GM12878 (cell line): ENCODE results near the gene NT5C3B. TPM values are rescaled to one million over a fixed set of nuclear protein-coding genes. Genes with fewer than 3 reads are reported as not detected.

ENCODE experiments used
- ATAC-seq: fragments of 200-7000 bp; cut with Tn5 transposase; 3 replicates; pipeline ENCODE4 v1.9.1; 2020; ENCODE audit warnings: mild to moderate bottlenecking, moderate library complexity
- BruUV-seq: library from RNA; stranded (reverse); fragments of 400-500 nt; replicated peaks from 2 replicates; lab custom pipeline; 2021; lab: Mats Ljungman, UMichigan
- CTCF ChIA-PET: fragments of 300-600 bp; sonication (Branson Sonifier 250); formaldehyde crosslinking; extraction: SDS; loops from one replicate; lab custom pipeline; 2021; ENCODE audit warnings: inconsistent platforms; lab: Yijun Ruan, JAX
- POLR2A ChIA-PET: fragments of 350-600 bp; formaldehyde crosslinking; extraction: SDS; loops from one replicate; lab custom pipeline; 2021; ENCODE audit warnings: inconsistent platforms; lab: Charles Lee
- RAD21 ChIA-PET: fragments of 300-600 bp; sonication (Branson Sonifier 250); formaldehyde crosslinking; loops from one replicate; lab custom pipeline; 2023; ENCODE audit warnings: antibody characterized with exemption; ENCODE audit not compliant: unreplicated experiment; lab: Charles Lee
- SMC1A ChIA-PET: fragments of 300-600 bp; sonication (Branson Sonifier 250); formaldehyde crosslinking; loops from one replicate; lab custom pipeline; 2023; ENCODE audit not compliant: unreplicated experiment, uncharacterized antibody; lab: Charles Lee
- DNase-seq: peaks from one replicate; pipeline ENCODE4 v3.0.0-alpha.2; 2011; ENCODE audit warnings: low read depth, low spot score
- FAIRE-seq: peaks from 3 replicates; lab custom pipeline; 2011; peaks lifted over from hg19 to GRCh38; lab: Jason Lieb, UNC
- H2AFZ ChIP-seq: 2 replicates; pipeline ENCODE4 v1.6.0; 2011; ENCODE audit warnings: low read depth, low read length, control low read depth; ENCODE audit not compliant: control insufficient read depth
- H3K27ac ChIP-seq: 2 replicates; pipeline ENCODE4 v1.5.1; 2011; ENCODE audit warnings: control low read depth; ENCODE audit not compliant: control insufficient read depth, insufficient read depth
- H3K27me3 ChIP-seq, 2 experiments: replicated peaks in 1 of 2; 2 replicates each; pipeline versions ENCODE4 v1.6.0 to v1.6.1; 2011; ENCODE audit warnings: low read length in 1 of 2; ENCODE audit not compliant: control insufficient read depth in 2 of 2, insufficient read depth in 2 of 2
- H3K36me3 ChIP-seq, 2 experiments: 2 replicates each; pipeline ENCODE4 v1.5.1; 2011; ENCODE audit warnings: low read length in 1 of 2; ENCODE audit not compliant: control insufficient read depth in 2 of 2, insufficient read depth in 2 of 2
- H3K4me1 ChIP-seq: 2 replicates; pipeline ENCODE4 v1.6.1; 2011; ENCODE audit warnings: mild to moderate bottlenecking, low read length, moderate library complexity, mixed read lengths; ENCODE audit not compliant: control insufficient read depth, insufficient read depth
- H3K4me2 ChIP-seq: 2 replicates; pipeline ENCODE4 v1.6.0; 2011; ENCODE audit warnings: control low read depth; ENCODE audit not compliant: control insufficient read depth, insufficient read depth
- H3K4me3 ChIP-seq: fragments of 200-600 bp; sonication (generic); 2 replicates; pipeline ENCODE4 v1.5.1; 2016
- H3K79me2 ChIP-seq: 2 replicates; pipeline ENCODE4 v1.6.0; 2011; ENCODE audit warnings: low read length; ENCODE audit not compliant: control insufficient read depth, insufficient read depth
- H3K9ac ChIP-seq: 2 replicates; pipeline ENCODE4 v1.8.0; 2011; ENCODE audit warnings: low read length, control low read depth, mixed read lengths; ENCODE audit not compliant: control insufficient read depth, insufficient read depth
- H3K9me3 ChIP-seq: replicated peaks from 3 replicates; pipeline ENCODE4 v1.5.1; 2011; ENCODE audit warnings: mild to moderate bottlenecking, low read length; ENCODE audit not compliant: control insufficient read depth, insufficient read depth
- H4K20me1 ChIP-seq: 2 replicates; pipeline ENCODE4 v1.6.0; 2011; ENCODE audit not compliant: control insufficient read depth, insufficient read depth
- ATF7 ChIP-seq: fragments of 450-650 bp; IDR thresholded peaks from 2 replicates; pipeline ENCODE4 v1.6.1; 2016; ENCODE audit warnings: low read depth, mild to moderate bottlenecking
- BCL11A ChIP-seq: IDR thresholded peaks from 2 replicates; pipeline ENCODE4 v1.6.1; 2011; ENCODE audit warnings: low read depth, low read length
- BHLHE40 ChIP-seq, 2 experiments: fragments of 450-650 bp in 1 of 2; IDR thresholded peaks; 2 replicates each; pipeline ENCODE4 v1.6.1; 2011 to 2017; ENCODE audit warnings: low read depth in 2 of 2, borderline replicate concordance in 1 of 2, improper control_type of control experiment in 1 of 2, low read length in 1 of 2, mild to moderate bottlenecking in 1 of 2
- BMI1 ChIP-seq: fragments of 450-650 bp; IDR thresholded peaks from 2 replicates; pipeline ENCODE4 v1.6.1; 2016; ENCODE audit warnings: mild to moderate bottlenecking, moderate library complexity, borderline replicate concordance
- CBX3 ChIP-seq: fragments of 200-600 bp; sonication (generic); IDR thresholded peaks from 2 replicates; pipeline ENCODE4 v1.6.1; 2016; ENCODE audit warnings: low read depth, borderline replicate concordance
- CREM ChIP-seq: IDR thresholded peaks from 2 replicates; pipeline ENCODE4 v1.6.1; 2014; ENCODE audit warnings: antibody characterized with exemption, low read depth
- HCFC1 ChIP-seq: fragments of 150-350 bp; IDR thresholded peaks from 2 replicates; pipeline ENCODE4 v1.6.1; 2014; ENCODE audit warnings: low read length
- HDAC6 ChIP-seq: fragments of 200-600 bp; sonication (generic); IDR thresholded peaks from one replicate; pipeline ENCODE4 v1.8.0; 2017; ENCODE audit warnings: antibody characterized with exemption; ENCODE audit not compliant: unreplicated experiment
- MYB ChIP-seq: fragments of 150-350 bp; IDR thresholded peaks from 2 replicates; pipeline ENCODE4 v1.6.1; 2014; ENCODE audit warnings: mild to moderate bottlenecking, low read depth, low read length, borderline replicate concordance
- NFIC ChIP-seq: IDR thresholded peaks from 2 replicates; pipeline ENCODE4 v1.6.1; 2012; ENCODE audit warnings: low read depth, mild to moderate bottlenecking, inconsistent platforms, low read length, moderate library complexity
- NKRF ChIP-seq: fragments of 450-650 bp; conservative IDR thresholded peaks from 2 replicates; pipeline ENCODE4 v1.6.1; 2017; ENCODE audit warnings: mild to moderate bottlenecking, moderate library complexity
- SP1 ChIP-seq: IDR thresholded peaks from one replicate; pipeline ENCODE4 v1.6.1; 2011; ENCODE audit warnings: low read depth, low read length
- SREBF1 ChIP-seq: IDR thresholded peaks from 2 replicates; pipeline ENCODE4 v1.6.1; 2012; ENCODE audit warnings: mild to moderate bottlenecking, low read length
- ZNF384 ChIP-seq: IDR thresholded peaks from 2 replicates; pipeline ENCODE4 v1.6.1; 2012; ENCODE audit warnings: low read depth, mild to moderate bottlenecking, low read length, improper control_type of control experiment, borderline replicate concordance
- WGBS: methylation state at CpG from one replicate; pipeline ENCODE4 v1.1.6; 2016; ENCODE audit warnings: low lambda C conversion rate; ENCODE audit not compliant: insufficient replicate concordance, insufficient coverage; ENCODE audit errors: missing lambda C conversion rate; 5-methylcytosine and 5-hydroxymethylcytosine counted together
- in situ Hi-C: fragments of 300-500 bp; cut with MboI; formaldehyde crosslinking; loops from 9 replicates; pipeline ENCODE4 v1.14.3; 2018; ENCODE audit warnings: mixed read lengths
- intact Hi-C: fragments of 100-400 bp; cut with micrococcal nuclease; formaldehyde crosslinking; loops from one replicate; pipeline ENCODE4 v1.14.2; 2022; ENCODE audit not compliant: unreplicated experiment
- polyA plus RNA-seq, 11 experiments: library from polyadenylated mRNA; depleted of rRNA in 4 of 11; unstranded in 6 of 11; stranded (reverse) in 5 of 11; fragments of >200 nt; fragmentation: Nextera tagmentation in 4 of 11; fragmentation: Illumina TruSeq in 1 of 11; extraction: Ambion mirVana in 4 of 11; extraction: Trizol in 1 of 11; gene quantifications; 1 replicate in 1 of 11; 2 replicates in 10 of 11; pipeline versions ENCODE4 v1.2.1 to v1.2.3, GENCODE V29; 2011 to 2016; ENCODE audit warnings: inconsistent platforms in 2 of 11, missing spikeins in 2 of 11, low read depth in 1 of 11
- total RNA-seq, 4 experiments: library from RNA; depleted of rRNA in 3 of 4; stranded (reverse); fragments of >200 nt in 3 of 4; fragmentation: Illumina TruSeq in 1 of 4; extraction: Trizol in 1 of 4; gene quantifications; 2 replicates each; pipeline versions ENCODE4 v1.2.1 to v1.2.3, GENCODE V29; 2013 to 2021
- TF ChIP-seq, protein P1 (sequence below): fragments of 450-650 bp; IDR thresholded peaks from 2 replicates; pipeline ENCODE4 v1.6.1; 2017; ENCODE audit warnings: mild to moderate bottlenecking

NT5C3B gene
- total and polyA plus RNA-seq, 10 of the 15 experiments (the other 5 are each of a cell fraction or from before 2014, with no cell fraction given), result 0.52 to 64.6 (median 41.0) TPM

DNA sequence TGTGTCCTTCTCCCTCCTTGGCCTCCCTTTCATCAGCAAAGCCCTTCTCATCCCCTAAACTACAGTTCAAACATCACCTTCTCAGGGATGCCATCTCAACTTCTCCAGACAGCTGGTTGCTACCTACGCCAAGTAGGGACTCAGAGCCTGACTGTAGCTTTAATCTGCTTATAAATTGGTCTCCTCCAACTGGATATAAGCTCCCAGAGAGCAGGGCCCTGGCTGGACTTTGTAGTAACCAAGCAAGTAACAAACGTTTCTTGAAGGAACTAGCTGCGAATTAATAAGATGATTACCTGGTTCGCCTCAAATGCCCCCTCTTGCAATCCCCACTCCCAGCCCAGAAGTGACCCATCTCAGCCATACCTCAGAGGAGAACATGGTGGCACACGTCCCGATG, 46.7 kb upstream of the NT5C3B start:
- Histone ChIP-seq H3K9me3 (no peaks in the 10 kb centered on the region), H3K4me3 (no peak overlapping the region), H3K36me3 (peaks cover 31 to 44% of the 10 kb centered on the region in 2 experiments), H3K27ac (no peak overlapping the region), H3K79me2 (no peaks in the 10 kb centered on the region), H3K4me2 (no peak overlapping the region), H3K4me1 (no peaks in the 10 kb centered on the region), H2AFZ (no peak overlapping the region), H4K20me1 (no peaks in the 10 kb centered on the region), H3K9ac (no peak overlapping the region), H3K27me3 (no peaks in the 10 kb centered on the region)
- SMC1A ChIA-PET, result no interaction called here
- in situ Hi-C loops, result no loop called here
- ATAC-seq (no peak), FAIRE-seq (no peak), DNase-seq (no peak)
- RAD21 ChIA-PET, result no interaction called here
- no peak for TF ChIP-seq ATF7
- no peak for TF ChIP-seq ZNF384
- no peak for TF ChIP-seq CREM
- TF ChIP-seq, protein P1, sequence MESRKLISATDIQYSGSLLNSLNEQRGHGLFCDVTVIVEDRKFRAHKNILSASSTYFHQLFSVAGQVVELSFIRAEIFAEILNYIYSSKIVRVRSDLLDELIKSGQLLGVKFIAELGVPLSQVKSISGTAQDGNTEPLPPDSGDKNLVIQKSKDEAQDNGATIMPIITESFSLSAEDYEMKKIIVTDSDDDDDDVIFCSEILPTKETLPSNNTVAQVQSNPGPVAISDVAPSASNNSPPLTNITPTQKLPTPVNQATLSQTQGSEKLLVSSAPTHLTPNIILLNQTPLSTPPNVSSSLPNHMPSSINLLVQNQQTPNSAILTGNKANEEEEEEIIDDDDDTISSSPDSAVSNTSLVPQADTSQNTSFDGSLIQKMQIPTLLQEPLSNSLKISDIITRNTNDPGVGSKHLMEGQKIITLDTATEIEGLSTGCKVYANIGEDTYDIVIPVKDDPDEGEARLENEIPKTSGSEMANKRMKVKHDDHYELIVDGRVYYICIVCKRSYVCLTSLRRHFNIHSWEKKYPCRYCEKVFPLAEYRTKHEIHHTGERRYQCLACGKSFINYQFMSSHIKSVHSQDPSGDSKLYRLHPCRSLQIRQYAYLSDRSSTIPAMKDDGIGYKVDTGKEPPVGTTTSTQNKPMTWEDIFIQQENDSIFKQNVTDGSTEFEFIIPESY, result no peak
- TF ChIP-seq BCL11A, result no peak
- no peak for TF ChIP-seq SREBF1
- no peak for TF ChIP-seq NFIC
- TF ChIP-seq BHLHE40 (IDR thresholded peaks at IDR 0.05; ENCODE audit: borderline replicate concordance in 1 of 2, low read depth in 2 of 2, low read length in 1 of 2), result no peak
- no peak for TF ChIP-seq MYB
- TF ChIP-seq NKRF, result no peak
- TF ChIP-seq CBX3, result no peak
- no peak for TF ChIP-seq SP1
- no peak for TF ChIP-seq HCFC1
- TF ChIP-seq BMI1, result no peak
- TF ChIP-seq HDAC6, result no peak
- CTCF ChIA-PET, result interaction anchor here (1.5 kb wide), 1 partner anchor 35 kb away, joined by 3 read pairs; the partner anchor contains the start of gene ACLY
- intact Hi-C loops, result no loop called here
- POLR2A ChIA-PET, result no interaction called here
- BruUV-seq, result no TSS peak
- WGBS, result 92% methylated on average over 6 of the region's 6 CpGs
